Left kidney (tissue), 2 donors: ENCODE results near the gene WWOX. TPM values are rescaled to one million over a fixed set of nuclear protein-coding genes. Genes with fewer than 3 reads are reported as not detected.

Source experiments
- DNase-seq: peaks from one replicate; pipeline ENCODE4 v3.0.0-alpha.2; 2013
- polyA plus RNA-seq: library from polyadenylated mRNA; unstranded; fragments of 120-200 nt; gene quantifications from one replicate; pipeline ENCODE4 v1.2.1, GENCODE V29; 2013; ENCODE audit not compliant: insufficient read length

Gene WWOX
- polyA plus RNA-seq, 1 donor = 34.1 TPM

DNA sequence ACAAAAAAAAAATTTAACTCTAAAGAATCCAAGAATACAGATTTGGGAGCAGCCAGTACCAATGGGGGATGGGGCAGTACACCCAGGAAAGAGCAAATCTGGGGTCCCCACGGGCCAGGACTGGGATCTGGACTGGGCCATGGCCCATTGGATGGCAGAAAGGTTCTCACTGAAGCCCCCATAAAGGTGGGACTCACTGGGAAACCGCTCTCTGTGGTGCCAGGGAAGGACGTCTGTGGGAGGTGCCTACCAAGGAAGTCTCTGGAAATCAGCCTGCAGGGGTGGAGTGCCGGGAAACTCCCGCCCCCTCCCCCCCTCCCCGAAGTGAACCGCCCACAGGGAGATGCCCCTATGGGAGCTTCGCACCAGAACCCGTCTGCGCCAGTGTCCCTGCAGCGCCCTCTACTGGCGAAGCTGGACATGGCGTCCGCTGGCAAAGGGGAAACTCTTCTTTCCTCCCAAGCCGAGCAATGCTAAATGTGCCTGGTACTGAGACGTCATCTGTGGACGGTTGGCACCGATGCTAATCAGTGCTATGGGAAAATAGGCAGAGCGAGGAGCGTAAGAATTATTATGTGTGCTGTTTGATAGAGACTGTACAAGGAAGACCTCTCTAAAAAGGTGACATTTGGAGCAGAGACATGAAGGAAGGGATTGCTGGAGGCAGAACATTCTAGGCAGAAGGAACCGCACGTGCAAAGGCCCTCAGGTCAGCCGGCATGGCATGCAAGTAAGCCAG lies 671.1 kb downstream of the WWOX start:
- peak; percentile 21 for DNase-seq

DNA sequence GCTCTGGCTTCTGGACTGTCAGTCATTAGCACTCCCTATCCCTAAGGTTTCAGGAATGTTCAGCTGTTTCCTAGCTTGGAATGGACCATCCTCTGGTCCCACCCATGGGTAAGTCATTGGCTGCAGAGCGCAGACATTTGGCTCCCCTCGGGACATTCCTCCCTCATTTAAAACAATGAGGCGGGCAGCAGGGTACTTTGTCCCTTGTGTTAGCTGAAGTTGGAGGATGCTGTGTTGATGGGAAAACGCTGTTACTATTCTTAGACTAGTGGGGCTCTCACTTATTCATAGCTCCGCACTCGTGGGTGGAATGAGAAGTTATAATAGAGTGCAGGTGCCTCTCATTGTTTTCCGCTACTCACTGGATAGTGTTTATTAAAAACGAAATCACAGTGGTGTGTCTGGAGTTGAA lies 673.8 kb downstream of the WWOX start:
- no peak for DNase-seq

GRCh38 chr16:78773706-78774105 lies 674.3 kb downstream of the WWOX start:
- DNase-seq = no peak

GRCh38 chr16:78775161-78775561 lies 675.7 kb downstream of the WWOX start:
- no peak for DNase-seq

GRCh38 chr16:78778101-78779004 lies 678.9 kb downstream of the WWOX start:
- no peak for DNase-seq

- no peak for DNase-seq
These were observed 681.4 kb downstream of the WWOX start for GRCh38 chr16:78780808-78781207.

GRCh38 chr16:78782572-78782971 lies 683.1 kb downstream of the WWOX start:
- no peak for DNase-seq

GRCh38 chr16:78783570-78784079 lies 684.2 kb downstream of the WWOX start:
- DNase-seq = no peak

DNA sequence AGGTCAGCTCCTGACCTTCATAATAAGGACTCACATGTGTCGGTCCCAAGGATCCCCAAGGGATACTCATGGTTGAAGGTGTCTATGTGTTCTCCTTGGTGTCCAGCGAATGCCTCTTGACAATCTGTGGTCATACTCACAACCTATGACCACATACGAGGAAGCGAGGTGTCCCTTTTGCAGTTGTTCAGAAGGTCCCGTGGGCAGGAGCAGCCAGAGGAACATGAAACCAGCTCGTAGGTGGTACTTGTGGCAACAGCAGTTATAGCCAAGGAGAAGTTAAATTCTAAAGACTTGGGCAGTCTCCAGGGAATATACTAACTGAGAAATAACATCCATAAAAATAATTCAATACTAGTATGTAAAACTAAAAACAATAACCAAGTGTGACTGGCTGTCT lies 685.3 kb downstream of the WWOX start:
- no peak for DNase-seq

DNA sequence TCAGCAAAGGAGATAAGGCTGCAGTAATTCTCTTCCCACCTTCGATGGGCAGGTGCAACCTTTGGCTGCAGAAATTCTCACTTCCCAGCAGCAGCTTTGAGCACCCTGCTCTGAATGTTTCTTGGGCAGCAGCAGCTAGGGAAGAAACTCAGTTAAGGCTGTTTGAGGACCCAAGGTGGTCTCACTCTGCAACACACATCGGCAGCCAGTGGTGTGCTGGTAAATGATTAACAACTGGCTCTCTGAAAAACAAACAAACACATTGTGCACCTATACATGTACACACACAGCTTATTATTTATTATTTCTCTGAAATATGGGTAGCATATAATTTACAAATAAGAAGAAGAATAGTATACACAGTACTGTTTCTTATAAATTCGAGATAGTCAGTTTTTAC lies 685.8 kb downstream of the WWOX start:
- no peak for DNase-seq

DNA sequence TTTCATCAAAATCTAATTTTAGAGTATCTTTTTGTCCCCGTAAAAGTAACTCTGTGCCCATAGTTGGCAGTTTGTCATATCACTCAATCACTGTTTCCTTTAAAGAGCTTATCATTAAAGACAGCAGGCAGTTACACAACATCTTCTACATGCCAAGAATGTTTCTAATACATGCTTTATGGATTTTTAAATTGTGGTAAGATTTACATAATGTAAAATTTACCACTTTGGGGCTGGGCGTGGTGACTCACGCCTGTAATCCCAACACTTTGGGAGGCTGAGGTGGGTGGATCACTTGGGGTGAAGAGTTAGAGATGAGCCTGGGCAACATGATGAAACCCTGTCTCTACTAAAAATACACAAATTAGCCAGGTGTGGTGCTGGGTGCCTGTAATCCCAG lies 687.2 kb downstream of the WWOX start:
- no peak for DNase-seq

- DNase-seq = no peak
These were observed 688.8 kb downstream of the WWOX start for GRCh38 chr16:78788276-78788675.

- DNase-seq = no peak
These were observed 689.2 kb downstream of the WWOX start for GRCh38 chr16:78788696-78789095.

- DNase-seq = no peak
These were observed 690.1 kb downstream of the WWOX start for GRCh38 chr16:78789561-78789960.

DNA sequence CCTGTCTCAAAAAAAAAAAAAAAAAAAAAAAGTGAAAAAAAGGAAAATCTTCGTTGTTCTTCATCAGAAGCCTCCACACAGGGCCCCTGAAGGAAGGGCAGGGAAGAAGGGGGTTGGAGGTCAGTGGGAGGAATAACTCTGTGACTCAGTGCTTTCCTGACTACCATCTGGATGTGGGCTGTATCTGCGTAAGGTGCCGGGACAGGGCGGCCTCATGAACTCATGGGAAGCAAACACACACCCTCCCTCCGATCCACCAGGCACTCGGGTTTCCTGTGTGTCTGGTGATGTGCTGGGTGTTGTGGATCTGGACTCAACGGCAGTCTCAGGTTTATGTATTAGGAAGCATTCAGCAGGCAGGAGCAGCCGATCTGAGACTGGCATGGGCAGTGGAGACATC lies 691.6 kb downstream of the WWOX start:
- no peak for DNase-seq

DNA sequence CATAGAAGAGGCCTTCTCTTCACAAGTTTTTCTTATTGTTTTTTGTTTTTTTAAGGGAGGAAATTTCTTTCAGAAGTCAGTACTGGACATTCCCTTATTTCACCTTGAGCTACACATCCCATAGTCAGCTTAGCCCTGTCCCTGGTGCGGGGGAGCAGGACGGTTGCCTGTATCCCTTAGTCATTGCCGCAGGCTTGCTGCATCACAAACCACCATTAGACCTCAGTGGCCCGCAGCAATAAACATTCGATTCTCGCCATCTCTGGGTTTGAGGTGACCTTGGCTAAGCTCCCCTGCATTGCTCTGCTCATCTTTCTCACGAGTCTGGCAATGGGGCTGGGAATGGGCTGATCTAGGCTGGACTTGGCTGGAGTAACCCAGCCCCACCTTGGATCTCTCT lies 692.5 kb downstream of the WWOX start:
- DNase-seq = no peak

- no peak for DNase-seq
These were observed 693.5 kb downstream of the WWOX start for GRCh38 chr16:78792952-78793351.

DNA sequence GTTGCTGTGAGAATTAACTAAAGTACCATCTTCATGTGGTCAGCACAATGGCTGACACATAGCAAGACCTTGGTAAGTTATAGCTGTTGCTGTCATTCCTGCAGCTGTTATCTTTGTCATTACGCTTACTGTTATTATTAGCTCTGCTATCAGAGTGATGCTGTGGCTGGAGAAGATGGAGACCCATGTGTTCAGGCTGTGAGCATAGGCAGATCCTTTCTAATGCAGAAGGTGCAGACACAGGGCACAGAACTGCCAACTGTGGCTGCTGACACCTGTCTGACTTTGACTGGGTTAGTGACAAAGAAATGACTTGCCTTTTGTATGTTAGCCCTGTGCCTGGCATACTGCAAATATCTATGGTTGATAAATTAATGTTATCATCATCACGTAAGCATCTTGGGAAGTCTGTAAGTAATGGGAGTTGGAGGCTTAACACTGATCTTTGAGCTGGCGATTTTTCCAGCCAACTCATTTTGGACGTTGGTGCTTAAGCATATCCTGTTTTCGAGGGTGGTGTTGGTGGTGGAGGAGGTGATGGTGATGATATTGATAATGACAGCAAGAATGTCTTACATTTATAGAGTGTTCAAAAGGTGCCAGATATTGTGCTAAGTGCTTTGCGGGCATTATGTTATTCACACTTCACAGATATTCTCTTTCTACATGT lies 695.3 kb downstream of the WWOX start:
- DNase-seq = no peak

- no peak for DNase-seq
These were observed 696.0 kb downstream of the WWOX start for GRCh38 chr16:78795433-78795832.

DNA sequence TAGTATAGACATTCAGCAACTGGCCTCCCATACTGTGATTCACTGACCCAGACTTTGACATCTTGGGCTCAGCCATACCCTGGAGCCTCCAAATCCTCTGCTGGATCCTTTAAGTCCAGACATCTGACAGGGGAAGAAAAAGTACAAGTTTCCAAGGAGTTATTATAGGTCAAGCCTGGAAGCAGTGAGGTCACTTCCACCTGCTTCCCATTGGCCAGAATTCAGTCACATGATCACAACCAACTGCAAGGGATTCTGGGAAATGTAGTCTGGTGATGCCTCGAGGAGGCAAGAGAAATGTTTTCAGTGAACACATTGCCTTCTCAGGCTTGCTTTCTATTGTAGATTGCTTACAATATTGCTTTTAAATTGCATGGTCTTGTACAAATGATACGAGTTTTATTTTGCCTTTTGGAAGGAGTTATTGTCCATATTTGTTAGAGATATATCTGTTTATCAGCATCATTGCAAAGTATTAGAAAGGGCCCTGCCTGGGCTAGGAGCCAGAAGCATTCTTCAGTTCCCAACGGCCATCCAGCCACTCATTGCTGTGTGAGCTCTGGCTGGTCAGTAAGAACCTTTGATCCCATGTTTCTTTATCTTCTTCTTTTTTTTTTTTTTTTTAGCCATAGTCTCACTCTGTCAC lies 696.9 kb downstream of the WWOX start:
- DNase-seq = peak; percentile 46

DNA sequence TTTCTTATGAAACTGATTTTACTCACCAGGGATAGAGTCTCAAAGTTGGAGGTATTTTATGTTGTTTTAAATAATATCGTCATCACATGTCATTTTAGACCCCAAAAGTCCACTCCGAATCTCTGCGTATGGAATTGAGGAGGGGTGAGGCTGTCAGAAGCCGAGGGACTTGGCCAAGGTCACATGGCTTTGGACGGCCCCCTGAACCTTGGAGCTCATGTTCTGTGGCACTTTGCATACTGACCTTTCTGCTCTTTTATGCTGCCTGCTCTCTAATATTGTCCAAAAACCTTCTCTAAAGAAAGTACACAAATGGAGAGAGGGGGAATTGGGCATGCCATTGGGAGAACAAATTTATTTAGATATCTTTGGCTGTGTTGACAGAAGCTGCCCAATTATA lies 700.0 kb downstream of the WWOX start:
- DNase-seq = no peak

- no peak for DNase-seq
These were observed 701.1 kb downstream of the WWOX start for GRCh38 chr16:78800523-78800922.
